ENCODE results near the gene GALNT18.

Gene GALNT18

GRCh38 chr11:11268119-11268518 lies 353.7 kb downstream of the GALNT18 start:
- DNase-seq (ENCODE audit: low read depth in 2 of 2), result no peak

GRCh38 chr11:11267312-11267711 lies 354.5 kb downstream of the GALNT18 start:
- no peak for DNase-seq (ENCODE audit: low read depth in 2 of 2)

DNA sequence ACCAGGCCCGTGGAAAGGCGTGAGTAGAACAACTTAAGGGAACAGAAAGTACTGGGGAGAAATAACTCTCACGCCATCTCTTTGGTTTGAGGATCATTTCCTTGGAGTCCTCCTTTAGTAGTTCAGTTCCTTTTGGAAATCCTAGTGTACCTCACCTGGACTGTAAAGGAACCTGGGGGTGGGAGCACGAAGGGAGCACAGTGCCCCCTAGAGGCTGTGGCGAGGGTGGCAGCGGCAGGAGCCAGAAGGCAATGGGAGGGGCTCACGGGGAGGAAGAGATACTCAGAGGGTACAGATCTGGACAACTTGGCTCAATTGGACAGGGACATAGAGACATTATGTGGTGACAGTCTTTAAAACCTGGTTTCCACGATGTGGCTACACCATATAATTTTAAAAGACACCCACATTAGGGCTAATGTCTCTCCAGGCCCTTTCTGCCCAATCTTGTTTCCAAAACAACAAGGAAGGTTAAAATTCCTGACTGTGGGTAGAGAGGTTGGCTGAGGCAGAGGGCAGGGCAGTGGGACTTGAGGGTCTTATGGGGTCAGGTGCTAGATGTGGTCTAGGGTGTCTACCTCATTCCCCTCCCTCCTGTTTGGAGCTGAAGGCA lies 355.7 kb downstream of the GALNT18 start:
- DNase-seq (ENCODE audit: low read depth in 2 of 2), result no peak

DNA sequence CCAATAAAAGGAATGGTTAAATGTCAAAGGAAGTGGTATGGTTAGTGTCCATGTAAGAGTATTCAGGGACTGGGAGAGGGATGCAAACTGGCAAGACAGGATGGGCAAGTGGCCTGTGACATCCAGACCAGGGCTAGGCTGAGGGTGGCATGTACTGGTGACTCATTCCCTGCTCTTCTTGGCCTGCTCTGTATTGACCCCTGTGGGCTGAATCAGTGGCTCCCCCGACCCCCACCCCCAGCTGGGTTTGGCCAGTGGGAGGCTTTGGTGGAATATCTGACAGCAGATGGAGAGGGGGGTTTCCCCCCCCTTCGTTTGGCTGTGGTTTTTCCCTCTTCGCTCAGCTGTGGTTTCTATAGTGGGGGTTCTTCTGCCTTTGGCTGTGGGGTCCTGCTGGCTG lies 356.5 kb downstream of the GALNT18 start:
- DNase-seq (ENCODE audit: low read depth in 2 of 2), result no peak

DNA sequence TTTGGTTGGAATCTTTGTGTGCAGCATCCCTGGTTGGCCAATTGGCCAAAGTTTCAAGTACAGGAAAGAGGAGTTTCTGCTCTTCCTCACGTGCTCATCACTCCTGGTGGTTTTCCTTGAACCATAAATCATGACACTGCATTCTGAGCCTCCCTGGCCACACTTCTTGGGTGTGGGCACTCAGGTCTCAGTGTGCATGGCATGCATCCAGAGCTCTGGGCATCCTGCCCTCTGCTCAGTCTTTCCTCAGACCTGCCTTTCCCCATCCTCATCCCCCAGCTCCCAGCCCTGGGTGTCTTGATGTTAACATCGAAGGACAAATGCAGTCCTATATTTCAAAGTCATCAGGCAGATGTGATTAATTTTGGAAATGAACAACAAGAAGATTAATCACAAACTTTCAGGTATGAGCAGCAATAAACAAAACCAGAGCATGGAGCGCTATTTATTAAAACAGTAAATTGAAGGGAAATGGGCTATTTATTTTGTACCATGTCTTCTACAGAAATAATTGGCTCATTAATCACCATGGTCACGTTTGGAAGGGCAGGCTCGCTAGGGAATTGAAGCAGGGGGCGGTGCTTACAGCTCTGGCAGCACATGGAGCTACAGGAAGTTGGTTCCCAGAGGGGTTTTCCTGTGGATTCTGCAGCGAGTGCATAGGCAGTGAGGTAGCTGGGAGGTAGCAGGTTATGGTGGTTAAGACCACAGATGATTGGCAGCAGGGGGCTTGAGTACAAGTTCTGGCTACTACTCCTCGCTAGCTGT lies 358.4 kb downstream of the GALNT18 start:
- DNase-seq (ENCODE audit: low read depth in 2 of 2), result no peak

DNA sequence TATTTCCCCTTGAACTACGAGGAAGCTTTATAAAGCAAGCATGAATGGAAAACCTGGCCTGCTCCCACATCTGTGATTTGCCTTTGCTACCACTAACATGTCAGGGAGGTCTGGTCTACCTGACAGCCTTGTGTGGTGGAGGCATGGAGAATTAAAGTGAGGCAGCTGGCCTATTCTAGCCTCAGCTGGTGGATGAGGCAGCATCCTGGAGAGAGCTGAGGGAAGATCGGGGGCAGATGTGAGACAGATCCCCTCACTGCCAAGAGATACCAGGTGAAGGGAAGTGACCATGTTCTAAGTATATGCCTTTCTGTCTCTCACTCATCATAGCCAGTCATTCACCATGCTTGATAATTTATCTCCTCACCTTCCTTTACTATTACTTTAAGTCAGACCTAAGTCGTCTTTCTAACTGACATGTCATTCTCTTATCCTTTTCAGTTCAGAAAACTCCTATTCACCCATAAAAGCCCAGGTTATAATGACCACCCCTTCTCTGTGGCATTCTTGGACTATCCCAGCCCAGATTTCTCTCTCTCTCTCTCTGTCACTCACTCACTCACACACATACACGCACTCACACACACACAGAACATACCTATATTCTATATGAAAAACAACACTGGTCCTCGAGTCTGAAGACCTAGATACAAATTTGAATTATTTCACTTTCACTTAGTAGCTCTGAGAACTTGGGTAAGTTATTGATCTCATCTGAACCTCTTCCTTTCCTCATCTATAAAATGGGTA lies 359.5 kb downstream of the GALNT18 start:
- DNase-seq (ENCODE audit: low read depth in 2 of 2), result no peak

GRCh38 chr11:11261629-11262028 lies 360.2 kb downstream of the GALNT18 start:
- no peak for DNase-seq (ENCODE audit: low read depth in 2 of 2)

DNA sequence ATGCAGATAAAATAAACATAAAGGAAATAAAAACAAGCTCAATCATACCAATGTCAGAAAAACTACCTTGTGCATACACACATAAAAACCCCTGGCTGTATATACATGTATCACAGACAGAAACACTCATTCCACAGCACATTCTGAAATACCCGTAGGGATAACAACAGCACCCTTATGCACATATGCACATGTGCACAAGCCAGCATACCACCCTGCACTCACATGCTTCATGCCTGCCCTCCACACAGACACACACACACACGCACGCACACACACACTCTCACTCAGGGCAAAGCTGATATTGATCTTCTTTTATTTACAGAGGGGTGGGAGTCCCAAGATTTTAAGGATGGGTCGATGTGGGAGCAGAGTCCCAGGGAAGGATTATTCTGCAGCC lies 360.9 kb downstream of the GALNT18 start:
- DNase-seq (ENCODE audit: low read depth in 2 of 2), result no peak

GRCh38 chr11:11253995-11254394 lies 367.8 kb downstream of the GALNT18 start:
- no peak for DNase-seq (ENCODE audit: low read depth in 2 of 2)

- no peak for DNase-seq (ENCODE audit: low read depth in 2 of 2)
Measured at GRCh38 chr11:11253497-11253896, 368.3 kb downstream of the GALNT18 start.

- DNase-seq (ENCODE audit: low read depth in 2 of 2), result no peak
Measured at GRCh38 chr11:11252403-11252802, 369.4 kb downstream of the GALNT18 start.

DNA sequence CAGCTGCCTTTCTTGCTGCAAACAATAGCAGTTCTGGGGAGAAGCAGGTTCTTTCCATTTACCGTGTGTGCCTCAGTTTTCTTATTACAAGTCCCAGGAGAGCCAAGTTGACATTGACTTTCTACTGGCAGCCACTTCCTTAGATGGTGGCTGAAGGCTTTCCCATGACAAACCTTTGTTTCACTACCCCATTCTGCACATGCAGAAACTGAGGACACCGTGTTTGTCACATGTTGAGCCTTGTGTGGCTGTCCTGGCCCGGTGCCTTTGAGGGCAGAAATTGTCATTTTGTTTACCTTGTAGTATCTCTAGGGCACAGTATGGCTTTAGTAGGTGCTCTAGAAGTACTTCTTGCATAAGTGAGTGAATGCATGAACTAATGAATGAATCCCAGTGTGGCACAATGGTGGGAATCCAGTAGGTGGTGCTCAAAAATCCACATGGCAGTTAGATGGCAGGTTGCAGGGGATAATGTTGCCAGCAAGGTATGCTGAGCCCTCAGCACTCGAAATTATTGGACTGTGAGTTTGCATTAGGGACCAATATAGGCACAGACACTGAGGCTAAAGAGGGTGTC lies 370.3 kb downstream of the GALNT18 start:
- no peak for DNase-seq (ENCODE audit: low read depth in 2 of 2)

- DNase-seq (ENCODE audit: low read depth in 2 of 2), result no peak
Measured at GRCh38 chr11:11250470-11250869, 371.3 kb downstream of the GALNT18 start.

GRCh38 chr11:11247576-11247975 lies 374.2 kb downstream of the GALNT18 start:
- DNase-seq (ENCODE audit: low read depth in 2 of 2), result no peak

- DNase-seq (ENCODE audit: low read depth in 2 of 2), result no peak
Measured at GRCh38 chr11:11247086-11247485, 374.7 kb downstream of the GALNT18 start.

DNA sequence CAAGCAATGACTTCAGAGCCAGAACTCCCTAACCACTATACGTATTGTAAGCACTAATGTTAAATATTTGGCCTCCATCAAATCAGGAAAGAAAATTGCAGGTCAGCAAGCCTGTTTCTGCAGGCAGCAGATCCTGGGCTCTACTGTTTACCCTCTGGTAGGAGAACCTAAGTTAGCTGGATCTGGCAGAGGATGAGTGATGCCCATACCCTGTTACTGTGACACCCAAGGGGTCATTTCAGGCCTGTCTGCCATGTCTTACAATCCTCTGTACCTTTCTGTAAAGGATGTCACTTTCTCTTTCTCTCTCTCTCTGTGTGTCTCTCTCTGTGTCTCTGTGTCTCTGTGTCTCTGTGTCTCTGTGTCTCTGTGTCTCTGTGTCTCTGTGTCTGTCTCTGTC lies 375.6 kb downstream of the GALNT18 start:
- no peak for DNase-seq (ENCODE audit: low read depth in 2 of 2)

DNA sequence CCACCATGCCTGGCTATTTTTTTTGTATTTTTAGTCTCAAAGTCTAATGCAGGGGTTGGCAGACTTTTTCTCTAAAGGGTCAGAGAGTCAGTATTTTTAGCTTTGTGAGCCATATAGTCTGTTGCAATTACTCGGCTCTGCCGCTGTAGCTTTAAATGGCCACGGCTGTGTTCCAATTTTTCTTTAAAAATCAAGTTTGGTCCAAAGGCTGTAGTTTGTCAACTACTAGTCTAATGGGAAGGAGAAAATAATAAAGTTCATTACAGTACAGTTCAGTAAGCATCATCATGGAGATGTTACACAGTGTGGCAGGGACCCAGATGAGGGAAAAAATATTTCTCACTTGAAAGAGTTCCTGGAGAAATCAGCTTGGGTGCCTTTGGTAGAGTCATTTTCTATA lies 376.4 kb downstream of the GALNT18 start:
- DNase-seq (ENCODE audit: low read depth in 2 of 2), result no peak

- no peak for DNase-seq (ENCODE audit: low read depth in 2 of 2)
Measured at GRCh38 chr11:11244470-11245080, 377.2 kb downstream of the GALNT18 start.

DNA sequence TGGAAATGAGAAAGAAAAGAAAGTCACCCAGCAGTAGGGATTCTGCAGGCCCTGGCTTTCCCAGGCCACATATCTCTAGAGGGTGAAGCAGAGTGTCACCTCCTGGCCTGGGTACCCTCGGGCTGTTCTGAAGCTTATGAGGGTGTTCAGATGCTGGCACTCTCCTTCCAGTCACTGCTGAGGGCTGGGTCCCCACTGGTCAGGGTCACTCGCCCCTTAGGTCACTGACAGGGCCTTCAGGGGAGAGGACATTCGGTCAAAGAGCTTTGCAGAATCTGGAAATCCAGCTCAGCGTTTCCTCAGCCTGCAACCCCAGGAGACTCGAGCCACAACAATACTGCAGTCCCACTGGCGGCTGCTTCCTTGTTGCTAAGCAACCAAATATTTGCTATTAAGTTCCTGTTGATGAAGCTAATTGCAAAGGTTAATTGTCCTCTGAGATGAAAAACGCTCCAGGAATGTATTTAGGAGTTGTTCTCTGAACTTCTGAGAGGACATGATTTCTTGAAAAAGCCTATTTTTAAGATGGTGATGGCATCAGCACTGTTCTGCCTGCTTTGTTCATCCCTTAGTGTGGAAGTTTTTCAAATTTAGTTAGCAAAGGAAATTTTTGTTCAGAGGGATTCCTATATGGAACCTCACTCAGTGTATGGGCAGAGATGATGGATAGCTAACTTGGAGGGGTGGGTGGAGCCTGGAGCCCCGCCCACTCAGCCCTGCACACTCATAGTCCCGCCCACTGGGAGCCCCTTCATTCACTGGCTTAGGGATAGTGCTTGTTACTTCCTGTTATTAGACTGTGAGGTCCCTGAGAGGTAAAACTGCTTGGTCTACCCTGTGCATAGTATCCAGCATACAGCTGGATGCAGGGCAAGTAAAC lies 378.0 kb downstream of the GALNT18 start:
- no peak for DNase-seq (ENCODE audit: low read depth in 2 of 2)

DNA sequence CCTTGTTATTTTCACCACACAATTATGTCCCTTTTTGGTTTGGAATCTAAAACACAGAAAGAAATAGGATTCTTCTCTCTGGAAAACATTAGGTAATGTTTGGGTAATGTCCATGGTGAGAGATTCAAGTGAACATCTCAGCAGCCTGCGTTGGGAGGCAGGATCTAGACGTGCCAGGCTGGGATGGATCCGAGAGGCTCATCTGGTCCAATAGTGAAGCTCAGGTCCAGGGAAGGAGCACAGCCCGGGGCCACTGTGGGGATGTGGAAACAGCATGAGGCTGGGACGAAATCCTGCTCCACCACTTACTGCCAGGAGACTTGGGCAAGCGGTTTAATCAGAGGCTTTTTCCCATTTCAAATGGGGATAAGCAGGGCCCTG lies 378.6 kb downstream of the GALNT18 start:
- no peak for DNase-seq (ENCODE audit: low read depth in 2 of 2)

GRCh38 chr11:11241284-11241683 lies 380.5 kb downstream of the GALNT18 start:
- no peak for DNase-seq (ENCODE audit: low read depth in 2 of 2)

All from stimulated activated CD8-positive, alpha-beta memory T cell treated with anti-CD3 and anti-CD28 coated beads, Interleukin-2, amount 100 ng/mL, for 1 hour (primary cell).